MV-4-11 (cell line): ENCODE data around the gene NOC2L.
"Not testable (repeated sequence)": the region's sequence is repeated elsewhere in the genome, so short reads cannot be mapped to it uniquely, and the experiment has no call there.

Experiments
- DNase-seq: peaks from one replicate; lab custom pipeline; 2025; lab: John Stamatoyannopoulos, UW

The NOC2L gene

GRCh38 chr1:993379-993995, 34.4 kb upstream of the NOC2L start:
- no peak for DNase-seq

GRCh38 chr1:992362-992761, 33.3 kb upstream of the NOC2L start:
- no peak for DNase-seq

GRCh38 chr1:991895-992294, 32.8 kb upstream of the NOC2L start:
- no peak for DNase-seq

GRCh38 chr1:991275-991674, 32.2 kb upstream of the NOC2L start:
- DNase-seq, result not testable (repeated sequence)

- not testable (repeated sequence) for DNase-seq
These were observed 29.0 kb upstream of the NOC2L start for GRCh38 chr1:988061-988460.

GRCh38 chr1:985126-985525, 26.1 kb upstream of the NOC2L start:
- no peak for DNase-seq

GRCh38 chr1:984476-984814, 25.4 kb upstream of the NOC2L start:
- DNase-seq, result no peak

- no peak for DNase-seq
These were observed 24.9 kb upstream of the NOC2L start for GRCh38 chr1:983798-984475.

GRCh38 chr1:982765-983436, 23.8 kb upstream of the NOC2L start:
- no peak for DNase-seq

- DNase-seq, result no peak
These were observed 23.0 kb upstream of the NOC2L start, which contains the start of gene PERM1 for GRCh38 chr1:981955-982558. Gene PERM1, minus strand, starts transcription at chr1:982093. Its CDS starts 1,064 bp downstream, at chr1:981029.

- DNase-seq, result no peak
These were observed 22.5 kb upstream of the NOC2L start for GRCh38 chr1:981491-981954.

- no peak for DNase-seq
These were observed 21.7 kb upstream of the NOC2L start for GRCh38 chr1:980602-981395.

- no peak for DNase-seq
These were observed 21.1 kb upstream of the NOC2L start for GRCh38 chr1:980137-980571.

GRCh38 chr1:979744-980072, 20.7 kb upstream of the NOC2L start:
- DNase-seq, result no peak

GRCh38 chr1:978835-979743, 20.0 kb upstream of the NOC2L start:
- no peak for DNase-seq

GRCh38 chr1:978069-978834, 19.2 kb upstream of the NOC2L start:
- no peak for DNase-seq

- not testable (repeated sequence) for DNase-seq
These were observed 17.7 kb upstream of the NOC2L start for GRCh38 chr1:976791-977190.

- DNase-seq, result peak; percentile 57
These were observed 17.0 kb upstream of the NOC2L start for GRCh38 chr1:975896-976683.

GRCh38 chr1:975365-975764, 16.3 kb upstream of the NOC2L start:
- DNase-seq, result no peak
